SK-N-MC (cell line): ENCODE data around the gene CRK.

Experiments
- EZH2 ChIP-seq: fragments of 200-600 bp; sonication (generic); IDR thresholded peaks from one replicate; pipeline ENCODE4 v1.6.1; 2017; ENCODE audit warnings: antibody characterized with exemption
- FOXP2 ChIP-seq: optimal IDR thresholded peaks from 2 replicates; pipeline ENCODE3; 2011; ENCODE audit warnings: mild to moderate bottlenecking, moderate library complexity; ENCODE audit not compliant: insufficient read depth; ENCODE audit errors: extremely low read length, control extremely low read depth
- POLR2AphosphoS5 ChIP-seq: IDR thresholded peaks from 2 replicates; pipeline ENCODE4 v1.6.1; 2012; ENCODE audit warnings: mild to moderate bottlenecking, low read depth, low read length, borderline replicate concordance

DNA sequence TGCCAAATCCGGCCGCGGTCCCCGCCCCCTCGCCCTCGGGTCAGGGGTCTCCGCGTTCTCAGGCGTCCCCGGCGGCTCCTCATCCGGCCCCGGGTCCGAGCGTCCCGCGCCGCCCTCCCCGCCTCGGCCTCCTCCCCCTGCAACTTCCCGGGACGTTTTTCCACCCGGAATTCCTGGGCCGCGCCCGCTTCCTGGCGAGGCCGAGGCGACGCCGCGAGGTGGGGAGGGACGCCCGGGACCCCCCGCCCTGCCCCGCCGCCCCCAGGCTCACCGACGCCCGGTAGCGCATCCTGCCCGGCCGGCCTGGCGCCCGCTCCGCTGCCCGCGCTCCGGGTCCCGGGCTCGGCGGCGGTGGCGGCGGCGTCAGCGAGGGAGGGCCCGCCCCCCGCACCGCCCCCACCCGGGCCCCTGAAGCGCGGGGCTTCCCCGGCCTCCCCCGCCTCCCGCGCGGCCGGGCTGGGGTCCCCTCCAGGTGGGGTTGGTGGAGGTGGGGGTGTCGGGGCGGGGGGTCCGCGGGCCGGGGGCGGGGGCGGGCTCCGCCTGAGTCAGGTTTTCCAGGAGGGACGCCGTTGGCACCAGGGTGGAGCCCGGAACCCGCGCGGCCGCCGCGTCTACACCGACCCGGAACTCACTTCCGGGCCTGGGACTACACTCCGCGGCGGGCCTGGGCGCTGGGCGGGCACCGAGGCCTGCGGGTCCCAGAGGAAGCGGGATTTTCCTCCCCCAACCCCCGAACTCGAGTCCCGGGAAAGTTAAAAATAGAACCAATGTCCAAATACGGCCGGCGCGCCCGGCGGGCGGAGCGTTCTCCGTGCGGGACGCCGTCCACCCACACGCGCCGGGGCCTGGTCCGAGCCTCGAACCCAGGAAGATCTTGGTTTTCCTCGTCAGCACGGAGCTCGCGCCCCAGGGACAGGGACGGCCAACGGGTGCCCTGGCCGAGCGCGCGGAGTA lies 29.7 kb upstream of the CRK start:
- TF ChIP-seq POLR2AphosphoS5 (no peak), EZH2 (no peak), FOXP2 (no peak)
